Hepatocyte (in vitro differentiated cells): Measurements from ENCODE around the gene NEDD4L. TPM values are rescaled to one million over a fixed set of nuclear protein-coding genes. Genes with fewer than 3 reads are reported as not detected.

Experiments
- DNase-seq: peaks from one replicate; pipeline ENCODE4 v3.0.0-alpha.2; 2016; ENCODE audit warnings: low spot score
- H2AFZ ChIP-seq: fragments of 200-600 bp; sonication (generic); 2 replicates; pipeline ENCODE4 v1.6.0; 2016; ENCODE audit warnings: antibody characterized with exemption, mild to moderate bottlenecking
- H3K27ac ChIP-seq: fragments of 200-600 bp; sonication (generic); 2 replicates; pipeline ENCODE4 v1.5.1; 2016; ENCODE audit warnings: mild to moderate bottlenecking
- H3K27me3 ChIP-seq: fragments of 200-600 bp; sonication (generic); 2 replicates; pipeline ENCODE4 v1.6.1; 2016
- H3K36me3 ChIP-seq: fragments of 200-600 bp; sonication (generic); replicated peaks from 2 replicates; pipeline ENCODE4 v1.5.1; 2016; ENCODE audit warnings: low read depth; ENCODE audit not compliant: insufficient read depth
- H3K4me1 ChIP-seq: fragments of 200-600 bp; sonication (generic); 2 replicates; pipeline ENCODE4 v1.5.1; 2016; ENCODE audit warnings: mild to moderate bottlenecking, moderate library complexity; ENCODE audit not compliant: insufficient read depth
- H3K4me2 ChIP-seq: fragments of 200-600 bp; sonication (generic); 2 replicates; pipeline ENCODE4 v1.6.0; 2016
- H3K4me3 ChIP-seq: fragments of 200-600 bp; sonication (generic); 2 replicates; pipeline ENCODE4 v1.5.1; 2016; ENCODE audit warnings: mild to moderate bottlenecking
- H3K79me2 ChIP-seq: fragments of 200-600 bp; sonication (generic); 2 replicates; pipeline ENCODE4 v1.6.0; 2017; ENCODE audit warnings: mild to moderate bottlenecking
- H3K9me2 ChIP-seq: fragments of 200-600 bp; sonication (generic); replicated peaks from 2 replicates; pipeline ENCODE4 v1.6.0; 2017; ENCODE audit warnings: mild to moderate bottlenecking; ENCODE audit not compliant: insufficient read depth
- H3K9me3 ChIP-seq: fragments of 200-600 bp; sonication (generic); 2 replicates; pipeline ENCODE4 v1.5.1; 2016; ENCODE audit warnings: low read depth, mild to moderate bottlenecking
- H4K20me1 ChIP-seq: fragments of 200-600 bp; sonication (generic); 2 replicates; pipeline ENCODE4 v1.6.0; 2016; ENCODE audit warnings: mild to moderate bottlenecking; ENCODE audit not compliant: insufficient read depth, poor library complexity, severe bottlenecking
- EZH2 ChIP-seq: fragments of 200-600 bp; sonication (generic); IDR thresholded peaks from 2 replicates; pipeline ENCODE4 v1.6.1; 2016; ENCODE audit warnings: antibody characterized with exemption, mild to moderate bottlenecking, borderline replicate concordance
- EZH2phosphoT487 ChIP-seq: fragments of 200-600 bp; sonication (generic); IDR thresholded peaks from one replicate; pipeline ENCODE4 v1.6.1; 2018; ENCODE audit warnings: antibody characterized with exemption, mild to moderate bottlenecking, low read depth, moderate library complexity; ENCODE audit not compliant: unreplicated experiment, severe bottlenecking
- WGBS: methylation state at CpG from one replicate; pipeline ENCODE4 v1.1.6; 2016; ENCODE audit warnings: low lambda C conversion rate; ENCODE audit errors: missing lambda C conversion rate; 5-methylcytosine and 5-hydroxymethylcytosine counted together
- polyA plus RNA-seq: library from polyadenylated mRNA; unstranded; fragments of >200 nt; fragmentation: Nextera tagmentation; extraction: Ambion mirVana; gene quantifications from 2 replicates; pipeline ENCODE4 v1.2.1, GENCODE V29; 2016
- total RNA-seq: library from RNA; depleted of rRNA; stranded (reverse); fragments of >200 nt; gene quantifications from 2 replicates; pipeline ENCODE4 v1.2.3, GENCODE V29; 2014
- TF ChIP-seq, protein P1 (sequence below): fragments of 200-600 bp; sonication (generic); IDR thresholded peaks from 2 replicates; pipeline ENCODE4 v1.5.1; 2016; ENCODE audit warnings: antibody characterized with exemption, mild to moderate bottlenecking; ENCODE audit not compliant: poor library complexity

The NEDD4L gene
- total and polyA plus RNA-seq, 2 experiments from 2014 or later, result 104 to 140 TPM

DNA sequence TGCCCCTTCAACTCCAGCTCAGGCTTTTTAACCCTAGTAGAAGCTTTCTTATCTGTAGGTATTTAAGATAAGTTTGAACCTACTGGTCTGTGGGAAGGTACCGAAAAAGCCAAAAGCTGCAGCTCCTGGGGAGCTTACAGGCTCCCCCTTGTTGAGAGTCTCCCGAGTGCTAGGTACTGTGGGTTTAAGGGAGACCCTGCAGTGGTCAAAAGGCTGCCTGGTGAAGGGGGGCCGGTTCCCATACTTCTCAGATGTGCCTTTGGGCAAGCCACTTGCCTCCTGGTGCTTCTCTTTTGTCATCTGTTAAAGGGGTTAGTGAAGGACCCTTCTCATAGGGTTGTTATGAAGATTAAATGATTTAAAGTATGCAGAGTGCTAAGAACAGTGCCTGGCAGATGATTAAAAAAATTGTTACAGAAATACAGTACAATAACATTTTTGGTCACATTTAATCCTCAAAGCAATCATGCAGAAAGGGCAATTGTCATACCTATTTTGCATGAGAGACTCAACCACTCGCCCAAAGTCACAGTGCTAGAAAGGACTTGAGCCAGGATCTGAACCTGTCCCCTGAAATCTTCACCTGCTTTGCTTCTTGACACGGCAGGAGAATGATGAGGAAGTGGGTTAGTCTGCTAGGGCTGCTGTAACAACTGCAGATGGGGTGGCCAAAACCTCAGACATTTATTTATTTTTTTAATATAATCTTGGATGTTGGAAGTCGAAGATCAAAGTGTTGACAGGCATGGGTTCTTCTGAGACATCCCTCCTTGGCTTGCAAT, 62.5 kb downstream of the NEDD4L start:
- Histone ChIP-seq H3K9me3 (no peaks in the 10 kb centered on the region), H3K4me3 (no peak overlapping the region), H3K27ac (no peak overlapping the region), H3K4me1 (peaks cover 47% of the 10 kb centered on the region), H3K79me2 (peaks cover 92% of the 10 kb centered on the region), H3K4me2 (peak overlapping the region; percentile 15), H2AFZ (no peak overlapping the region), H3K9me2 (no peaks in the 10 kb centered on the region), H4K20me1 (no peaks in the 10 kb centered on the region), H3K36me3 (no peaks in the 10 kb centered on the region), H3K27me3 (no peaks in the 10 kb centered on the region)
- TF ChIP-seq EZH2 (no peak), EZH2phosphoT487 (no peak)
- TF ChIP-seq, protein P1, sequence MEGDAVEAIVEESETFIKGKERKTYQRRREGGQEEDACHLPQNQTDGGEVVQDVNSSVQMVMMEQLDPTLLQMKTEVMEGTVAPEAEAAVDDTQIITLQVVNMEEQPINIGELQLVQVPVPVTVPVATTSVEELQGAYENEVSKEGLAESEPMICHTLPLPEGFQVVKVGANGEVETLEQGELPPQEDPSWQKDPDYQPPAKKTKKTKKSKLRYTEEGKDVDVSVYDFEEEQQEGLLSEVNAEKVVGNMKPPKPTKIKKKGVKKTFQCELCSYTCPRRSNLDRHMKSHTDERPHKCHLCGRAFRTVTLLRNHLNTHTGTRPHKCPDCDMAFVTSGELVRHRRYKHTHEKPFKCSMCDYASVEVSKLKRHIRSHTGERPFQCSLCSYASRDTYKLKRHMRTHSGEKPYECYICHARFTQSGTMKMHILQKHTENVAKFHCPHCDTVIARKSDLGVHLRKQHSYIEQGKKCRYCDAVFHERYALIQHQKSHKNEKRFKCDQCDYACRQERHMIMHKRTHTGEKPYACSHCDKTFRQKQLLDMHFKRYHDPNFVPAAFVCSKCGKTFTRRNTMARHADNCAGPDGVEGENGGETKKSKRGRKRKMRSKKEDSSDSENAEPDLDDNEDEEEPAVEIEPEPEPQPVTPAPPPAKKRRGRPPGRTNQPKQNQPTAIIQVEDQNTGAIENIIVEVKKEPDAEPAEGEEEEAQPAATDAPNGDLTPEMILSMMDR, result no peak
- 80% methylated on average over 6 of the region's 6 CpGs for WGBS
- no peak for DNase-seq

DNA sequence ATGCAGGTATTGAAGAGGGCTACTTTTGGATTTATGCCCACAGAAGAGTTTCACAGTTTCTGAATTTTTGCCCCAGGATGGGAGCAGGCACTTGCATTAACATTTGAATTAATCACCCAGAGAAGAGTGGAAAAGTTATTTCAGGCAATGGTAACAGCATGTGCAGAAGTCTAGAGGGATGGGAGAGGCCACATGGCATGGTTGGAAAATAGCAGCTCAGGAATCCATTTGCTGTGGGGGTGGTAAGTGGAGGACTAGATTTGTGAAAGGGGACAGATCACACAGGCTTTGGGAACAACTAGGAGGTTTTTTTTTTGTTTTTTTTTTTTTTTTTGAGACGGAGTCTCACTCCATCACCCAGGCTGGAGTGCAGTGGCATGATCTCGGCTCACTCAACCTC, 65.2 kb downstream of the NEDD4L start:
- Histone ChIP-seq H3K4me1 (peaks cover 22% of the 10 kb centered on the region), H4K20me1 (peaks cover 6% of the 10 kb centered on the region), H3K9me2 (no peaks in the 10 kb centered on the region), H2AFZ (no peak overlapping the region), H3K4me3 (no peak overlapping the region), H3K27ac (no peak overlapping the region), H3K9me3 (no peaks in the 10 kb centered on the region), H3K27me3 (no peaks in the 10 kb centered on the region), H3K4me2 (no peak overlapping the region), H3K36me3 (no peaks in the 10 kb centered on the region), H3K79me2 (peaks cover 100% of the 10 kb centered on the region)
- no peak for DNase-seq
- TF ChIP-seq, protein P1, result no peak
- no peak for TF ChIP-seq EZH2
- no peak for TF ChIP-seq EZH2phosphoT487
- WGBS, result 94% methylated on average over 2 of the region's 2 CpGs

DNA sequence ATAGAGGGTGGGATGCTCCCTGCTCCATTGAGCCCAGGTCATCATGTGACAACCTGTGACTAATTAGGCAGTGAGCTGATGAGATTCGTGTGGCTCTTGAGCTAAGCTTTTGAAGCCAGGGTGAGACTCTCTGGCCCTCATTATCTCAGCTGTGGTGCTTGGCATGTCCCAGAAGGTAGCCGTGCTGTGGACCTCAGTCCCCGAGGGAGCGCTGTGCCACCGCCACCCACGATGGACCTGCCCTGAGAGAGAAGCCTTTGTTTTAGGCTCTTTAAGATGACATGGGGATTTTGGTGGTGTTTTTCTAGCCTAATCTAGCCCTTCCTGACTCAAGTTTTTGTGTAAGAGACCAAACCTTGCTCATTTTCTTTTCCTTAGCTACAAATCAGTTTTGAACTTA, 66.4 kb downstream of the NEDD4L start:
- peaks cover 6% of the 10 kb centered on the region for H4K20me1 ChIP-seq
- no peak overlapping the region for H3K27ac ChIP-seq
- H3K4me1 ChIP-seq, result peaks cover 10% of the 10 kb centered on the region
- no peak for DNase-seq
- no peak overlapping the region for H2AFZ ChIP-seq
- H3K27me3 ChIP-seq, result no peaks in the 10 kb centered on the region
- no peaks in the 10 kb centered on the region for H3K9me2 ChIP-seq
- H3K9me3 ChIP-seq, result no peaks in the 10 kb centered on the region
- no peak overlapping the region for H3K4me2 ChIP-seq
- WGBS, result 64% methylated on average over 6 of the region's 6 CpGs
- TF ChIP-seq, protein P1, result no peak
- TF ChIP-seq EZH2 (no peak), EZH2phosphoT487 (no peak)
- H3K4me3 ChIP-seq, result no peak overlapping the region
- peaks cover 100% of the 10 kb centered on the region for H3K79me2 ChIP-seq
- H3K36me3 ChIP-seq, result no peaks in the 10 kb centered on the region
